Stimulated activated naive B cell treated with anti-CD40 and anti-IgM and Interleukin-4, amounts not matched to agents 10 μg/mL and 1 μg/mL and 100 μg/mL, for 72 hours (primary cell): Measurements from ENCODE around the gene STX18.

Experiments used
- ATAC-seq, 2 donors: fragments of 150-1000 bp; cut with Tn5 transposase; replicated peaks; 2 replicates each; pipeline ENCODE4 v1.10.0; 2021; ENCODE audit warnings: moderate library complexity in 1 of 2
- DNase-seq: peaks from one replicate; pipeline ENCODE4 v3.0.0; 2021
- H3K27ac Mint-ChIP-seq: one replicate; pipeline ENCODE4 v1.8.0; 2022; ENCODE audit warnings: mild to moderate bottlenecking, mixed read lengths
- H3K27me3 Mint-ChIP-seq, 2 donors: one replicate each; pipeline ENCODE4 v1.8.0; 2022; ENCODE audit warnings: mixed read lengths in 2 of 2
- H3K36me3 Mint-ChIP-seq, 2 donors: one replicate each; pipeline ENCODE4 v1.8.0; 2022; ENCODE audit warnings: mixed read lengths in 2 of 2, mild to moderate bottlenecking in 1 of 2
- H3K4me1 Mint-ChIP-seq, 2 donors: one replicate each; pipeline ENCODE4 v1.8.0; 2022; ENCODE audit warnings: mixed read lengths in 2 of 2, mild to moderate bottlenecking in 1 of 2
- H3K4me3 Mint-ChIP-seq, 2 donors: one replicate each; pipeline ENCODE4 v1.8.0; 2022; ENCODE audit warnings: mild to moderate bottlenecking in 2 of 2, mixed read lengths in 2 of 2, moderate library complexity in 1 of 2
- H3K9me3 Mint-ChIP-seq, 2 donors: one replicate each; pipeline ENCODE4 v1.8.0; 2022; ENCODE audit warnings: mixed read lengths in 2 of 2, mild to moderate bottlenecking in 1 of 2

STX18 gene

DNA sequence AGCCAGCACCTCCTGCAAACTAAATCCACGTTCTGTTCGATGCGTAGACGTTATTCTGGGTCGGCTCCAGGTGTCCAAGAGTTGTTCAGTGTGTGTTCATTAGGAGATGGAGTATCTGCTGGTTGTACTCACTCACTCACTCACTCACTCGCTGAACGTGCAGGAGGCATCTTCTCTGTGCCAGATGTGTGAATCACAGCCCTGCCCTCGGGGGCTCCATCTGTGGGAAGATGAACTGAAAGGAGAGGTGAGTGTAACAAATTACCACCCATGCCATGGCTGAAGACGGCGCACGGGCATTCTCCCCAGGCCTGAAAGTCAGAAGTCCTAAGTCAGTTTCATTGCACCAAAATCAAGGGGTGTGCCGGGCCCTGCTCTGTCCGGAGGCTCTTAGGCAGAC, 138.9 kb downstream of the STX18 start:
- Mint-ChIP-seq H3K27ac (no peak overlapping the region), H3K36me3 (no peaks in the 10 kb centered on the region), H3K4me3 (no peak overlapping the region), H3K27me3 (peaks cover 16 to 25% of the 10 kb centered on the region in 2 donors), H3K9me3 (peaks cover 0 to 5% of the 10 kb centered on the region in 2 donors), H3K4me1 (no peaks in the 10 kb centered on the region)
- ATAC-seq = no peak
- no peak for DNase-seq

DNA sequence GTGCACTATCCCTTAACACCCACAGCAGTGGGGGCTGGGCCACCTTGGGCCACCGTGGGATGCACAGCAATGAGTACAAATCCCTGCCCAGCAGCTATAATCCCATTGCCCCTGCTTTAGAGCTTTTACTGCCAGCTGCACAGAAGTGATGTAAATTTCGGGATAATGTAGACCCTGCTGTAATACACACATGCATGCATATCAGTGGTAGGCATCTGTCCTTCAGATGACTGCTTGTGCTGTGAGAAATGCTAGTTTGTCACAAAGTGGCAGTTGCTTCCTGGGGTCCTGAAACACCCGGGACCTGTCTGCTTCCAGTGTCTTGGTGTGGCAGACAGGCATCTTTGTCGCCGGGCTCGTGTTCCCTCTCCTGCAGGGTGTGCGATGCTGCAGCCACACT, 140.8 kb downstream of the STX18 start:
- no peak for DNase-seq
- Mint-ChIP-seq H3K4me3 (no peak overlapping the region), H3K9me3 (peaks cover 0 to 7% of the 10 kb centered on the region in 2 donors), H3K27me3 (peaks cover 20 to 27% of the 10 kb centered on the region in 2 donors), H3K27ac (no peak overlapping the region), H3K4me1 (peaks cover 5% of the 10 kb centered on the region in 2 donors), H3K36me3 (no peaks in the 10 kb centered on the region)
- no peak for ATAC-seq

DNA sequence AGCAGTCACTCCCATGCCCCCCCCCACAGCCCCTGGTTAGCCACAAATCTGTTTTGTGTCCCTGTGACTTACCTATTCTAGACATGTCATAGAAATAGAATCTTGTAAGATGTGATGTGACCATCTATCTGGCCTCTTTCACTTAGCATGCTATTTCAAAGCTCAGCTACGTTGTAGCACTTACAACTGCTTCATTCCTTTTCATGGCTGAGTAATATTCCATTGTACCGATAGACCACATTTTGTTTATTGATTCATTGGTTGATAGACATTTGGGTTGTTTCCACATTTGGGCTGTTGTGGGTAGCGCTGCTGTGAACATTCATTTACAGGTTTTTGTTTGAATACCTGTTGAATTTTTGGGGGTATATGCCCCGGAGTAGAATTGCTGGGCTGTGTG, 143.4 kb downstream of the STX18 start:
- peaks cover 0 to 7% of the 10 kb centered on the region in 2 donors for H3K9me3 Mint-ChIP-seq
- H3K27me3 Mint-ChIP-seq = peaks cover 38 to 48% of the 10 kb centered on the region in 2 donors
- no peak overlapping the region for H3K4me3 Mint-ChIP-seq
- no peak overlapping the region for H3K27ac Mint-ChIP-seq
- H3K4me1 Mint-ChIP-seq = peaks cover 5 to 9% of the 10 kb centered on the region in 2 donors
- no peaks in the 10 kb centered on the region for H3K36me3 Mint-ChIP-seq
- no peak for ATAC-seq
- DNase-seq = no peak

DNA sequence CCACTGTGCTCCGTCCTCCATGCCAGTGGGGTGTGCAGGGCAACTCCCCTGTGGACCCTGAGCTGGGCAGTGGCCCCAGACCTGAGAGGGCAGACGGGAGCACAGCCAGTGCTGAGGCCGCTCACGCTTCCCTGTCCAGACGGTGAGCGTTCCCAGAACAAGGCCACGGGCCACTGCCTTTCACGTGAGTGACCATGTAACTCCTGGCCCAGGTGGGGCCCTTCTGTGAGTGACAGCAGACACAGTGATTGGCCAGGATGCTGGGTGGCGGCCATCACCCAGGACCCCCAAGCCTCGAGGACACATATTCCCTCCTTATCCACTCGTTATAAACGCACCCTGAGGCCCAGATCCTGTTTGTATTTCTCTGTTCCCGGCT, 144.4 kb downstream of the STX18 start:
- Mint-ChIP-seq H3K4me3 (no peak overlapping the region), H3K9me3 (peaks cover 0 to 7% of the 10 kb centered on the region in 2 donors), H3K27ac (no peak overlapping the region), H3K27me3 (peaks cover 35 to 49% of the 10 kb centered on the region in 2 donors), H3K4me1 (peaks cover 5 to 9% of the 10 kb centered on the region in 2 donors), H3K36me3 (no peaks in the 10 kb centered on the region)
- ATAC-seq = no peak
- DNase-seq = no peak

DNA sequence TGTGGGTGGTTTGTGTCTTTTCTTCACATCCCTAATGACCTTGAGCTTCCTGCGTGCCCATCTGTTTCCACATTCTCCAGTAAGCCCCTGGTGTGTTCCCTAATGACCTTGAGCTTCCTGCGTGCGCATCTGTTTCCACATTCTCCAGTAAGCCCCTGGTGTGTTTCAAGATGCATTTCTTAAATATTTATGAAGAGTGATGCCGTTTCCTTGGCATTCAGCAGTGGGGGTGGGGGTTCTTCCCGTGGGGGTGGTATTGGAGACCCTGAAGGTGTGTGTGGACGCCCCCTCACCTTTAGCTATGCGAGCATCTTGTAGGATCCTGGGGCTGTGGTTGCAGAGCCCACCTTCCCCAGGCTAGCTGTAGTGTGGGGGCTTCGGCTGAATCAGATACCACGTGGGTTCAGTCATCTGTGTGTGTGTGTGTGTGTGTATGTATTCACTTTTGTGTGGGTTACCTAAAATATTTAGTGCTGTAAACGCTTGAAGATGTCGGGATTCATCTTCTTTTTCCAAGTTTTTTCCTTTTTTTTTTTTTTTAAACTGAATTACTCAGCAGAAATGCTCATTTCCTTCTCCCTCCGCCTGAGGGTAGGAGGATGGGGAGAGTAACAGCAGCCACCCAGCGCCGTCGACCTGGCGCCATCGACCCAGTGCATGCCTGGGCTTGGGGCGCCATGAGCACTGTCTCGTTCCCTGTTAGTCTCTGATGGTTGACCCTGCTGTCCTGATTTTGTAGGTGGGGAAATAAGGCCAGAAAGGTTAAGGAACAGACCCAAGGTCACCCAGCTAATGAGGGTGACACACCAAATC, 145.0 kb downstream of the STX18 start:
- DNase-seq = no peak
- Mint-ChIP-seq H3K9me3 (peaks cover 0 to 7% of the 10 kb centered on the region in 2 donors), H3K4me1 (peaks cover 5 to 9% of the 10 kb centered on the region in 2 donors), H3K27ac (no peak overlapping the region), H3K27me3 (peaks cover 39 to 54% of the 10 kb centered on the region in 2 donors), H3K36me3 (no peaks in the 10 kb centered on the region), H3K4me3 (peak overlapping the region in 1 of 2 donors; percentile 50)
- ATAC-seq = no peak

DNA sequence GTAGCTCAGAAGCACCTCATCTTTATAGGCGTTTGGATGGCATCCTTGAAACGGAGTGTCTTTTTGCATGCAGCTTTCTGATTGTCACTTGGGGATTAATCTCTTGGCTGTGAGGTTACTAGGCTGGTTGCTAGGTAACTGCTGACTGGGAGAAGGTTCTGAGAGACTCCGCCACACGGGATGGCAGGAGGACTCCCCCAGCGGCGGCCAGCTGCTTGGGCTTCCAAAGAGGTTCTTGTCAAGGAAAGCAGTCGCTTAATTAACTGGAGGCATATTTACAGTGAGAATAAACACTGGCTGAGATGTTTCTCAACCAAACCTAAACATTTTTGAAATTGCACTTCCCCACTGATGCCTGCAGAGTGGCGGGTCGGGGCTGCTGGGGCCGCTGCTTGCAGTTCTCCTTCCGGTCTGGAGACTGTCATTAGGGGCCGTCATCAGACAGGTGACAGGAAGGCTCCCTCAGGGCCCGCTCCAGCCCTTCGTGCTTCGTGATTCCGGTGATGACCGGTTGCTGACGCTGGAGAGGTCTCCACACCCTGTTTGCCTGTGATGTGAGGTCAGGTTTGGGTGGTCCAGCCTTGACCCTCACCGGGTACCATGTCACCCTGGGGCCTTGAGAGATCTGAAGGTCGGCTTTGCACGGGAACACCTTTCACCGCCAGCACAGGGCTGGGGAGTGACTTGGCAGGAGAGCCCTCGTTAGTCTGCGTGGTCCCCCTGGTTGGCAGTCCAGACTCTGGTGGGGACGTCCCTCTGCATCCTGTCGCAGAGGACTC, 145.8 kb downstream of the STX18 start:
- peak overlapping the region; percentile 50 to 59 for H3K4me3 Mint-ChIP-seq
- peaks cover 44 to 54% of the 10 kb centered on the region in 2 donors for H3K27me3 Mint-ChIP-seq
- no peak overlapping the region for H3K27ac Mint-ChIP-seq
- H3K9me3 Mint-ChIP-seq = peaks cover 0 to 7% of the 10 kb centered on the region in 2 donors
- H3K36me3 Mint-ChIP-seq = no peaks in the 10 kb centered on the region
- DNase-seq (no peak), ATAC-seq (peak; percentile 90 to 94)
- peaks cover 5 to 9% of the 10 kb centered on the region in 2 donors for H3K4me1 Mint-ChIP-seq

DNA sequence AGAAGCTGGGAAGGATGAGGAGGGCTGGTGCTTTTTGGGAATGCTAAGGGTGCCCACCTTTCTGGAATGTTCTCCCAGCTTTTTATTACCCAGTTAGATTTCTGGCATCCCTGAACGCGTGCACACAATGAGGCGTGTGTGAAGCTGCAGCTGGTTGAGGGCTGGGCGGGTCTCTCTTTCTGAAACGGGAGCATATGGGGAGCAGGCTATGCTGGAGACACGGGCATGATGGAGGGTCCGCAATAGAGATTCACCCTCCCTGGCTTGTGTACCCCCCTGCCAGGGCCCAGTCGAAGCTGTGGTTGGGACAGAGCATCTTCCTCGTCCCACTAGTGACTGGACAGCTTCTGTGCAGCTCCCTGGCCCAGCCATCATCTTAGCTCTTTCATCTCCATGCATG, 146.5 kb downstream of the STX18 start:
- DNase-seq = no peak
- Mint-ChIP-seq H3K9me3 (peaks cover 0 to 7% of the 10 kb centered on the region in 2 donors), H3K4me3 (no peak overlapping the region), H3K36me3 (no peaks in the 10 kb centered on the region), H3K4me1 (peaks cover 5 to 9% of the 10 kb centered on the region in 2 donors), H3K27me3 (peaks cover 49 to 60% of the 10 kb centered on the region in 2 donors), H3K27ac (no peak overlapping the region)
- ATAC-seq = no peak

DNA sequence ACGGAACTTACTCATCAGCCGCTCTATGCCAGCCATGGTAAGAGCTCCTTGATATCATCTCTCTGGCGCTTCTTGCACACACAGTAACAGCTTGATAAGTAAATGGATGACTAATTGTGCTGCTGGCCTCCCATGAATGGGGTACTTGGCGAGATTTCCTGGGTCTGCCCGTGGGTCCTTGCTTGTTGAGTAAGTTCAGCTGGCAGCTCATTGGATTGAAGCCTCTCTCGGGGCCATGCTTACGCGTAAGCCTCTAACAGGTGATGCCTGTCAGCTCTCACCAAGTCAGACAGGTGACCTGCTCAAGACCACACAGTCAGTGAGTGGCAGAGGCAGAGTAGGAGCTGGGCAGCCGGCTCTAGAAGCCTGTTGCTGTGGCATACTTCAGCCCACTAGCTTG, 147.2 kb downstream of the STX18 start:
- DNase-seq (no peak), ATAC-seq (no peak)
- Mint-ChIP-seq H3K4me1 (peaks cover 5 to 9% of the 10 kb centered on the region in 2 donors), H3K27me3 (peaks cover 56 to 68% of the 10 kb centered on the region in 2 donors), H3K27ac (no peak overlapping the region), H3K36me3 (no peaks in the 10 kb centered on the region), H3K4me3 (no peak overlapping the region), H3K9me3 (peaks cover 0 to 5% of the 10 kb centered on the region in 2 donors)

DNA sequence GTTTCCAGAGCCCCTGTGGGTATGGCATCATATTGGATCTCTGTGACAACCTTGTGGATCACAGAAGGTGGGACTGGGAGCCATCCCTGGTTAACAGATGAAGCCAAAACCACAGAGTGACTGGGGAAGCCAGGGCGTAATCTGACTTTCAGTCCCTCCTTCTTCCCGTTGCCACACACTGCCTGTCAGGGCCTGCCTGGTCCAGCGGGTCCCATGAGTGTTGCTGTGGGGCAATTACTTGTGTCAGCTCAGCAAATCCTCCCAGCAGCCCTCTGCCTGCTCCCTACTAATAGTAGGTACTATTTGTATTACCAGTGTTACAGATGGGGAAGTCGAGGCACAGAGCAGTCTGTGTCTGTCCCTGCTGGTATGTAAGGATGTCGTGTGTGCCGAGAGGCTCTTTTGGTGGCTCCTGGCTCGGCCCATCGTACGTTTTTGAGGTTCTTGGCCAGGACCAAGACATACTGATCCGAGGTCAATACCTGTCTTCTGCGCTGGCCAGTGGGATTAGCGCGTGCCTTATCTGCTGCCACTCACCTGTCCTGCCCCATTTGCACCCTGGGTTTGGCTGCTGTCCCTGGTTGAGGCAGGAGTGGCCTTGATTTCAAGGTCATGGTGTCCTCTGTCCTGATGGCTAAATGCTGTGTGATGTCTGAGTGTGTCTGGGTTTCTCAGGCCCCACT, 149.2 kb downstream of the STX18 start:
- peaks cover 5 to 20% of the 10 kb centered on the region in 2 donors for H3K4me1 Mint-ChIP-seq
- DNase-seq (no peak), ATAC-seq (no peak)
- H3K4me3 Mint-ChIP-seq = no peak overlapping the region
- H3K36me3 Mint-ChIP-seq = no peaks in the 10 kb centered on the region
- peaks cover 0 to under 1% of the 10 kb centered on the region in 2 donors for H3K9me3 Mint-ChIP-seq
- no peak overlapping the region for H3K27ac Mint-ChIP-seq
- peaks cover 64 to 81% of the 10 kb centered on the region in 2 donors for H3K27me3 Mint-ChIP-seq

DNA sequence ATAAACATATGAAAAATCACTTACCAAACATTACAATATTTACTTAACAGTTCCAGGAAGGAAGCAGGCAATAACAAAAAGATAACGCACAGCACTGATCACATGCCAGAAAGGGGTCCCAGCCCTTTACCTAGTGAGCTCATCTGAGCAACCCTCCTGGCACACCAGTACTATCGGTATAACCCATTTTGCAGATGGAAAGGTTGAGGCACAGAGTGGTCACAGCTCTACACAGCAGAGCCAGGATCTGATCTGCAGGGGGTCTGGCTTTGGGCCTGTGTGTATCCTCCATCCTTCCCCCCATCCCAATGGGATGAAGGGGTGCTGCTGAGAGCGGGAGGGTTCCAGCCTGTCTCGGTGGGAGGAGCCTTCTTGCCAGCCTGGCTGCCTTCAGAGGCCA, 150.0 kb downstream of the STX18 start:
- H3K4me3 Mint-ChIP-seq = no peak overlapping the region
- H3K27ac Mint-ChIP-seq = no peak overlapping the region
- H3K9me3 Mint-ChIP-seq = no peaks in the 10 kb centered on the region
- H3K4me1 Mint-ChIP-seq = peaks cover 5 to 22% of the 10 kb centered on the region in 2 donors
- DNase-seq (no peak), ATAC-seq (no peak)
- H3K27me3 Mint-ChIP-seq = peaks cover 57 to 73% of the 10 kb centered on the region in 2 donors
- H3K36me3 Mint-ChIP-seq = no peaks in the 10 kb centered on the region

DNA sequence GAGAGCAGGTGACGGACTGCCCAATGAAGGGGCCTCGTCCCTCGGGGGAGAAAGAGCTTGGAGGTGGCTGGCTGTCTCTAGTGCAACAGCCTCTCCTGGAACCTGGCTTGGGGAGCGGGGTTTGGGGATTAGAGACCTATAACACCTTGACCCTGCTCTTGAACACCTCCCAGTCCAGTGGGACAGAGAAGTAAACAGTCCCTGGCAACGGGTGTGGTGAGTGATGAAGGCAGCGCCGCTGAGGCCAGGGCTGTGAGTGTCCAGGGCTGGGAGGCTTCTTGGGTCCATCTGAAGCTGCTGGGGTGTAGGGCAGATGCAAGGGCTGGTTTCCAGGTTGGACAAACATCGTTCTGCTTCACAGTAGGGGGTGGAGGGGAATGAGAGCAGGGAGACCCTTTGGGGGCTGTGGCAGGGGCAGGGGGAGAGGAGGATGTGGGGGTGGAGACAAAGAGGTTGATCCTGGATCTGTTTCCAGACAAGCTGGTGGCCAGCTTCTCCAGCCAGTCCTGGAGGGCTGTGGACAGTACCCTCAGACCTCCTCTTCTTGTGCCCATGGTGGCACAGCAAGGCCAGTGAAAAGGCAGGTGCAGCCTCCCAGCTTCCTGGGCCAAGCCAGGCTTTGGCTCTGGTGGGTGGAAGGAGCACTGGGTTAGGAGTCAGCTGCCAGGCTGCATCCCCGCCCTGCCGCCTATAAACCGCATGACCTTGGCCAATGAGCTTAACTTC, 151.2 kb downstream of the STX18 start:
- Mint-ChIP-seq H3K36me3 (no peaks in the 10 kb centered on the region), H3K27me3 (peaks cover 57 to 74% of the 10 kb centered on the region in 2 donors), H3K27ac (no peak overlapping the region), H3K4me1 (peaks cover 4 to 23% of the 10 kb centered on the region in 2 donors), H3K4me3 (no peak overlapping the region), H3K9me3 (no peaks in the 10 kb centered on the region)
- DNase-seq = no peak
- no peak for ATAC-seq

DNA sequence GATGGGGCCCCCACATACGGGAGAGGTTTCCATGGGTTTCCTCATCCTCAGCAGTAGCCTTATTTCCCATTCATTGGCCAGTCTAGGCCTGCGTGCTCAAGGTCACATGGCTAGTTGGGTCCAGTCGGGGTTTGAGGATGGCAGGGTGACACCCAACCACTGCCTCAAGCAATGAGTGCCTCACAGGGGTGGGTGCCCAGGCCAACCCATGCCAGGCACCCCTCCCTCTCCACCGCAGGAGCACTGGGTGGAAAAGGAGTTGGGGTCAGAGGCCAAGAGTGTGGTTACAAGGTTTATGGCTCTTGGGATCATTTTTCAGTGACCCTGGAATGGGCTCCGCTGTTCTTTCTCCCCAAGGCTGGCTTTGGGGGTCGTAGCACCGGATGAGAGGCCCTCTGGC, 151.8 kb downstream of the STX18 start:
- H3K27me3 Mint-ChIP-seq = peaks cover 53 to 74% of the 10 kb centered on the region in 2 donors
- DNase-seq = no peak
- no peak for ATAC-seq
- no peaks in the 10 kb centered on the region for H3K36me3 Mint-ChIP-seq
- H3K4me3 Mint-ChIP-seq = no peak overlapping the region
- H3K27ac Mint-ChIP-seq = no peak overlapping the region
- H3K4me1 Mint-ChIP-seq = peaks cover 4 to 21% of the 10 kb centered on the region in 2 donors
- no peaks in the 10 kb centered on the region for H3K9me3 Mint-ChIP-seq

DNA sequence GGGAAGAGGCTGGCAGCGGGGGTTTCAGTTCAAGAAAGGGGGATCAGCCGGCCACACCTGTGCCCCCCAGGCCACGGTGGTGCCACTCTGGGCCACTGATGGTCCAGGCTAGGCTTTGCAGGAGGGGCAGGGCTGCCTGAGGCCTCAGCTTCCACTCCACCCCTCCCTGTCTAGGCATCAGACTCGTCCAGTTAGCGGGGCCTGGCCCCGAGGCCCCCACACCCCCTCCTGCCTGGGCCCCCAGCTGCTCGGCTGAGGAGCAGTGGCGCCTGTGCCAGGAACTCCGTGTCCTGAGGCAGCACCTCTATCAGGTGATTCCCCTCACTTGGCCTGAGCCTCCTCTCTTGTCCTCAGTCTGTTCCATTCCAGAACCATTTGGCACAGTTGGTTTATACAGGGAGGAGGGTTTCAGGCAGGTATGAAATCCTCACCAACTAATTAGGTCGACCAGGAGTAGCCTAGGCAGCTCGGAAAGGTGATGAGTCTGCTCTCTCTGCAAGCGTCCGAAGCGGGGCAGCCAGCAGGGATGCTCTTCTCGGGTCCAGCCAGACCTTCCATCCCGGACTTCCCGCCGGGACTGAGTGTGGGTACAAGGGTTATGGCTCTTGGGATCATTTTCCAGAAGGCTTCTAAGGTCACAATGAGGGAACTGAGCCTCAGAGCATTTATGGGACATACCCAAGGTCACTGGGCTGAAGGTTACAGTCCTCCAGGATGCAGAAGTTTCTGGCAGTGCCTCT, 152.8 kb downstream of the STX18 start:
- Mint-ChIP-seq H3K27ac (no peak overlapping the region), H3K4me3 (no peak overlapping the region), H3K36me3 (no peaks in the 10 kb centered on the region), H3K9me3 (no peaks in the 10 kb centered on the region), H3K4me1 (peaks cover 4 to 21% of the 10 kb centered on the region in 2 donors), H3K27me3 (peaks cover 58 to 78% of the 10 kb centered on the region in 2 donors)
- ATAC-seq (no peak), DNase-seq (no peak)
